ENCODE data around the gene RBMS3.

GRCh38 chr3:29478611-29479010, 197.7 kb downstream of the RBMS3 start:
- TF ChIP-seq, protein P1, sequence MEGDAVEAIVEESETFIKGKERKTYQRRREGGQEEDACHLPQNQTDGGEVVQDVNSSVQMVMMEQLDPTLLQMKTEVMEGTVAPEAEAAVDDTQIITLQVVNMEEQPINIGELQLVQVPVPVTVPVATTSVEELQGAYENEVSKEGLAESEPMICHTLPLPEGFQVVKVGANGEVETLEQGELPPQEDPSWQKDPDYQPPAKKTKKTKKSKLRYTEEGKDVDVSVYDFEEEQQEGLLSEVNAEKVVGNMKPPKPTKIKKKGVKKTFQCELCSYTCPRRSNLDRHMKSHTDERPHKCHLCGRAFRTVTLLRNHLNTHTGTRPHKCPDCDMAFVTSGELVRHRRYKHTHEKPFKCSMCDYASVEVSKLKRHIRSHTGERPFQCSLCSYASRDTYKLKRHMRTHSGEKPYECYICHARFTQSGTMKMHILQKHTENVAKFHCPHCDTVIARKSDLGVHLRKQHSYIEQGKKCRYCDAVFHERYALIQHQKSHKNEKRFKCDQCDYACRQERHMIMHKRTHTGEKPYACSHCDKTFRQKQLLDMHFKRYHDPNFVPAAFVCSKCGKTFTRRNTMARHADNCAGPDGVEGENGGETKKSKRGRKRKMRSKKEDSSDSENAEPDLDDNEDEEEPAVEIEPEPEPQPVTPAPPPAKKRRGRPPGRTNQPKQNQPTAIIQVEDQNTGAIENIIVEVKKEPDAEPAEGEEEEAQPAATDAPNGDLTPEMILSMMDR (IDR thresholded peaks at IDR 0.05) = no peak
- no peak for TF ChIP-seq POLR2A (IDR thresholded peaks at IDR 0.05)
